GM12865 (cell line): ENCODE measurements around the gene ZFYVE28.
A peak's percentile ranks its signal among the peaks of the same experiment; 100 is the strongest.

Experiments used
- DNase-seq: peaks from one replicate; pipeline ENCODE4 v3.0.0; 2010; ENCODE audit warnings: low read depth
- H3K4me3 ChIP-seq: 2 replicates; pipeline ENCODE4 v1.5.1; 2011; ENCODE audit warnings: mild to moderate bottlenecking, low read depth, low read length, control low read depth
- CTCF ChIP-seq: IDR thresholded peaks from 2 replicates; pipeline ENCODE4 v1.5.1; 2011; ENCODE audit warnings: low read length, control low read depth, low read depth, inconsistent platforms; ENCODE audit not compliant: insufficient read depth; ENCODE audit errors: missing control alignments

ZFYVE28 gene

GRCh38 chr4:2249526-2250356 lies 168.7 kb downstream of the ZFYVE28 start:
- TF ChIP-seq CTCF = no peak
- no peak overlapping the region for H3K4me3 ChIP-seq
- DNase-seq = peak; percentile 0

GRCh38 chr4:2248821-2249261 lies 169.6 kb downstream of the ZFYVE28 start:
- no peak overlapping the region for H3K4me3 ChIP-seq
- DNase-seq = peak; percentile 0
- no peak for TF ChIP-seq CTCF

- no peak for TF ChIP-seq CTCF
- peak; percentile 1 for DNase-seq
- no peak overlapping the region for H3K4me3 ChIP-seq
Observed at GRCh38 chr4:2248044-2248780, 170.2 kb downstream of the ZFYVE28 start.

GRCh38 chr4:2247128-2248043 lies 171.1 kb downstream of the ZFYVE28 start:
- DNase-seq = peak; percentile 1
- no peak for TF ChIP-seq CTCF
- H3K4me3 ChIP-seq = no peak overlapping the region

GRCh38 chr4:2246384-2247127 lies 171.9 kb downstream of the ZFYVE28 start:
- no peak for TF ChIP-seq CTCF
- H3K4me3 ChIP-seq = no peak overlapping the region
- DNase-seq = peak; percentile 0

GRCh38 chr4:2245787-2246275 lies 172.6 kb downstream of the ZFYVE28 start:
- TF ChIP-seq CTCF = no peak
- H3K4me3 ChIP-seq = no peak overlapping the region
- peak; percentile 0 for DNase-seq
